ENCODE measurements around the gene FBXO30. TPM values are rescaled to one million over a fixed set of nuclear protein-coding genes. Genes with fewer than 3 reads are reported as not detected.

The FBXO30 gene
- total RNA-seq, 4 donors from 2014 or later = 7.2 to 12.6 (median 10.4) TPM

DNA sequence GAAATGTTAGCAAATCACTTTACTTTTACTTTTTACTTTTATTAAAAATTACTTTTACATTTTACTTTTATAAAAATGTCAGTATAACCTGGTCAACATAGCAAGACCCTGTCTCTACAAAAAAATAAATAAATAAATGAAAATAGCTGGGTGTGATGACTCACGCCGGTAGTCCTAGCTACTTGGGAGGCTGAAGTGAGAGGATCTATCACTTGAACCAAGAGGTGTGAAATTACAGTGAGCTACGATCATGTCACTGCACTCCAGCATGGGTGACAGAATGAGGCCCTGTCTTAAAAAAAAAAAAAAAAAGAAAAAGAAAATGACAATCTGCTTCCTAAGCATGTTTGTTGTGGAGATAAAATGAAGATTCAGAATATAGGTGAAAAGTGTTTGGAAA is 31.0 kb upstream of the FBXO30 start:
- DNase-seq (ENCODE audit: low spot score) (no peak), ATAC-seq (ENCODE audit: low FRiP score) (no peak)
- TF ChIP-seq, protein P1, sequence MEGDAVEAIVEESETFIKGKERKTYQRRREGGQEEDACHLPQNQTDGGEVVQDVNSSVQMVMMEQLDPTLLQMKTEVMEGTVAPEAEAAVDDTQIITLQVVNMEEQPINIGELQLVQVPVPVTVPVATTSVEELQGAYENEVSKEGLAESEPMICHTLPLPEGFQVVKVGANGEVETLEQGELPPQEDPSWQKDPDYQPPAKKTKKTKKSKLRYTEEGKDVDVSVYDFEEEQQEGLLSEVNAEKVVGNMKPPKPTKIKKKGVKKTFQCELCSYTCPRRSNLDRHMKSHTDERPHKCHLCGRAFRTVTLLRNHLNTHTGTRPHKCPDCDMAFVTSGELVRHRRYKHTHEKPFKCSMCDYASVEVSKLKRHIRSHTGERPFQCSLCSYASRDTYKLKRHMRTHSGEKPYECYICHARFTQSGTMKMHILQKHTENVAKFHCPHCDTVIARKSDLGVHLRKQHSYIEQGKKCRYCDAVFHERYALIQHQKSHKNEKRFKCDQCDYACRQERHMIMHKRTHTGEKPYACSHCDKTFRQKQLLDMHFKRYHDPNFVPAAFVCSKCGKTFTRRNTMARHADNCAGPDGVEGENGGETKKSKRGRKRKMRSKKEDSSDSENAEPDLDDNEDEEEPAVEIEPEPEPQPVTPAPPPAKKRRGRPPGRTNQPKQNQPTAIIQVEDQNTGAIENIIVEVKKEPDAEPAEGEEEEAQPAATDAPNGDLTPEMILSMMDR (IDR thresholded peaks at IDR 0.05) = no peak

DNA sequence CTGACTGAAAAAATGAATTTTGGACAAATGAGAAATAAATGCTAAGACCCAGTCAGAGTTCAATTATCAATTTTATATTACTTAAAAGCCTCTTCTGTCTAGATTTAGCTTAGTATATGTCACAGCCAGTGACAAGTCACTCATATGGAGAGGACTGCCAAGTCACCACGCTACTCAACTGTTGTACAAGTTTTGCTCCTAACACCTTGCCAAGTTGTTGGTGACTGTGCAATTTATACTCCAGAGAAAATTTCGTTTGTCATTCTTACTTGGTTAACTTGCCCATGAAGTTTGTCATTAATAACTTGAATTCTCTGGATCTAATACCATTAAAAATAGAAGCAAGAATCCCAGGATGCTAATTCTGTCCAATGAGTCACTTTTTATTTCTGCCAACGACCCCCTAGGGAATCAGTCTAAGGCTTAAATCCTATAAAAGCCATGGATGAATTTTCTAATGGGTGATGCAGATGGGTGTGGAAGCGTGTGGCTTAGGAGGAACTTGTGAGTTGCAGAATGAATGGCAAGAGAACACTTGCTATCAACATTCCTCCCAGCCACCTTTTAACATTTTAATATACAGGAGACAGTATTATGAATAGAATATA is 30.4 kb upstream of the FBXO30 start:
- DNase-seq (ENCODE audit: low spot score) (no peak), ATAC-seq (ENCODE audit: low FRiP score) (no peak)
- TF ChIP-seq, protein P1 (IDR thresholded peaks at IDR 0.05) = no peak

GRCh38 chr6:145842693-145843546 is 28.3 kb upstream of the FBXO30 start:
- TF ChIP-seq, protein P1 (IDR thresholded peaks at IDR 0.05) = no peak
- no peak for ATAC-seq (ENCODE audit: low FRiP score)

GRCh38 chr6:145841668-145842067 is 27.1 kb upstream of the FBXO30 start:
- TF ChIP-seq, protein P1 (IDR thresholded peaks at IDR 0.05) = no peak
- ATAC-seq (ENCODE audit: low FRiP score) = no peak
- DNase-seq (ENCODE audit: low spot score) = no peak

More at GRCh38 chr6:145842693-145843546, 28.3 kb upstream of the FBXO30 start:
- no peak for DNase-seq (ENCODE audit: low spot score)

- TF ChIP-seq, protein P1 (IDR thresholded peaks at IDR 0.05) = no peak
- DNase-seq (ENCODE audit: low spot score) = no peak
- no peak for ATAC-seq (ENCODE audit: low FRiP score)
Observed at GRCh38 chr6:145839653-145840052, 25.1 kb upstream of the FBXO30 start.

DNA sequence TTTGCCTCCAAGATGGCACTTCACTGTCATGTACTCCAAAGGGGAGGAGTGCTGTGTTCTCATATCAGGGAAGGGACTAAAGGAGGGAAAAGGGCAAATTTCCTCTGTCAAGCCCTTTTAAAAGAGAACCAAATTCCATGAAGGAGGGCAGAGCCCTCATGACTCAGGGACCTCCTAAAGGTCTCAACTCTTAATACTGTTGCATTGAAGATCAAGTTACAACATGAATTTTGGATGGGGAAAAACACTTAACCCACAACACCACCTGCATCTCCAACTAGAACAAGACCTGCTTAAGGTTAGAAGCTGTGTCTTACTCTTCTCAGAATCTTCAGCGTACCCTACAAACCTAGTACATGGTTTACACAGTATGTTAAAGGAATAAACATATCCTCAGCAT is 23.7 kb upstream of the FBXO30 start:
- no peak for ATAC-seq (ENCODE audit: low FRiP score)
- TF ChIP-seq, protein P1 (IDR thresholded peaks at IDR 0.05) = no peak
- DNase-seq (ENCODE audit: low spot score) = no peak

Data from omental fat pad (tissue), 4 donors.